Measurements from ENCODE around the gene PHF12. TPM values are rescaled to one million over a fixed set of nuclear protein-coding genes. Genes with fewer than 3 reads are reported as not detected.

PHF12 gene
- total and polyA plus RNA-seq, 2 of the 13 experiments (the other 11 are each of a cell fraction or from before 2014, with no cell fraction given) = 9.8 to 17.1 TPM

DNA sequence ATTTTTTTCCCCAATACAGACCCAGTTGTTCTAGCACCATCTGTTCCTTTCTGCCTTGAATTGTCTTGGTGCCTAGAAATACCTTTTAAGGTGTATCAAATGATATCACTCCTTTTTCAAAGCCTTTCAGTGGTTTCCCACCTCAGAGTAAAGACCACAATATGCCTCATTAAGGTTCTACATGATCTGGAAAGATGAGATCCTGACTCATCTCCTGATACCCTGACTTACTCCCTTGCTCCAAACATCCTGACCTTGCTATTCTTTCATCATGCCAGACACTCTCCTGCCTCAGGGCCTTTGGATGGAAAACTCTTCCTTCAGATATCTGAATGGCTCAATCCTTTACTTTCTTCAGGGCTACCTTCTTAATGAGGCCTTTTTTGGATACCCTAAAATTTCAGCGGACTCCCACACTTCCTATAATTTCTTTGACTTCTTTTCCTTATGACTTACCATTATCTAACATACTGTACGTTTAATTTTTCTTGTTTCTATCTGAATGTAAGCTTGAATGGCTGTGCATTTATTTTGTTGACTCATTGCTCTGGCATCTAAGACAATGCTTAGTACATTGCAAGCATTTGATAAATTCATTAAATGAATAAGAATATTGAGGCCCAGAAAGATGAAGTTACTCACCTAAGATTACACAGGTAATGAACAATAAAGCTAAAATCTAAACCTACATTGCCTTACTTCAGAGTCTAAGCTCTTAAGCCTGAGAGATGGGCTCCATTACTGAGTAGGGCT, 73.0 kb downstream of the PHF12 start:
- POLR2A ChIA-PET = interaction anchor here (0.6 to 1.4 kb wide), 2 partner anchors 23 to 146 kb away, joined by 4 to 5 read pairs; no protein-coding TSS in a partner anchor
- H3K79me2 ChIP-seq (ENCODE audit: insufficient read depth, low read length) = no peaks in the 10 kb centered on the region
- no peak for FAIRE-seq
- CTCF ChIA-PET (ENCODE audit: low intra/inter-chr PET ratio, low total read pairs) = interaction anchor here (1.2 to 2.4 kb wide), 4 partner anchors 24 to 151 kb away, joined by 3 to 20 read pairs (median 8); partner anchors contain the start of gene DHRS13
- TF ChIP-seq HNRNPL (IDR thresholded peaks at IDR 0.05; ENCODE audit: low read depth, low read length) = no peak
- no peak for TF ChIP-seq ZNF556 (CRISPR knock-in tag; IDR thresholded peaks at IDR 0.05; ENCODE audit: borderline replicate concordance)
- TF ChIP-seq ZNF24 (IDR thresholded peaks at IDR 0.05) = no peak
- no peak for TF ChIP-seq ZNF773 (CRISPR knock-in tag; IDR thresholded peaks at IDR 0.05; ENCODE audit: borderline replicate concordance)
- TF ChIP-seq ZNF569 (CRISPR knock-in tag; IDR thresholded peaks at IDR 0.05; ENCODE audit: borderline replicate concordance) = no peak
- no peak for TF ChIP-seq SMAD9 (CRISPR knock-in tag; IDR thresholded peaks at IDR 0.05)
- TF ChIP-seq NCOR1 (IDR thresholded peaks at IDR 0.05; ENCODE audit: borderline replicate concordance, low read length) = no peak
- TF ChIP-seq ZFP36L2 (CRISPR knock-in tag; IDR thresholded peaks at IDR 0.05) = no peak
- no peak for TF ChIP-seq ATF3 (CRISPR knock-in tag; IDR thresholded peaks at IDR 0.05)
- TF ChIP-seq SIX1 (CRISPR knock-in tag; IDR thresholded peaks at IDR 0.05; ENCODE audit: borderline replicate concordance) = no peak
- no peak for TF ChIP-seq POLR2A (IDR thresholded peaks at IDR 0.05; ENCODE audit: insufficient read depth in 1 of 2, low read depth in 2 of 2, low read length in 2 of 2)
- no peak for TF ChIP-seq ZNF780A (CRISPR knock-in tag; IDR thresholded peaks at IDR 0.05)
- TF ChIP-seq ZNF382 (CRISPR knock-in tag; IDR thresholded peaks at IDR 0.05; ENCODE audit: borderline replicate concordance) = no peak
- TF ChIP-seq, protein P1, sequence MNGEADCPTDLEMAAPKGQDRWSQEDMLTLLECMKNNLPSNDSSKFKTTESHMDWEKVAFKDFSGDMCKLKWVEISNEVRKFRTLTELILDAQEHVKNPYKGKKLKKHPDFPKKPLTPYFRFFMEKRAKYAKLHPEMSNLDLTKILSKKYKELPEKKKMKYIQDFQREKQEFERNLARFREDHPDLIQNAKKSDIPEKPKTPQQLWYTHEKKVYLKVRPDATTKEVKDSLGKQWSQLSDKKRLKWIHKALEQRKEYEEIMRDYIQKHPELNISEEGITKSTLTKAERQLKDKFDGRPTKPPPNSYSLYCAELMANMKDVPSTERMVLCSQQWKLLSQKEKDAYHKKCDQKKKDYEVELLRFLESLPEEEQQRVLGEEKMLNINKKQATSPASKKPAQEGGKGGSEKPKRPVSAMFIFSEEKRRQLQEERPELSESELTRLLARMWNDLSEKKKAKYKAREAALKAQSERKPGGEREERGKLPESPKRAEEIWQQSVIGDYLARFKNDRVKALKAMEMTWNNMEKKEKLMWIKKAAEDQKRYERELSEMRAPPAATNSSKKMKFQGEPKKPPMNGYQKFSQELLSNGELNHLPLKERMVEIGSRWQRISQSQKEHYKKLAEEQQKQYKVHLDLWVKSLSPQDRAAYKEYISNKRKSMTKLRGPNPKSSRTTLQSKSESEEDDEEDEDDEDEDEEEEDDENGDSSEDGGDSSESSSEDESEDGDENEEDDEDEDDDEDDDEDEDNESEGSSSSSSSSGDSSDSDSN (CRISPR knock-in tag; IDR thresholded peaks at IDR 0.05) = no peak
- no peak for TF ChIP-seq ZSCAN22 (CRISPR knock-in tag; IDR thresholded peaks at IDR 0.05)
- DNase-seq (ENCODE audit: low spot score) = no peak
- H3K36me3 ChIP-seq (replicated peaks in 1 of 2; ENCODE audit: control insufficient read depth in 1 of 2, insufficient read depth in 2 of 2, low read length in 2 of 2) = peaks cover 25 to 39% of the 10 kb centered on the region in 2 experiments
- H3K27ac ChIP-seq (ENCODE audit: extremely low read length, insufficient read depth, low read length) = no peak overlapping the region
- intact Hi-C loops (cut with micrococcal nuclease; ENCODE audit: unreplicated experiment) = no loop called here
- BruUV-seq (replicated peaks) = no TSS peak
- H2AFZ ChIP-seq (ENCODE audit: low read length) = no peak overlapping the region
- H4K20me1 ChIP-seq (ENCODE audit: insufficient read depth, low read length) = no peaks in the 10 kb centered on the region
- no peaks in the 10 kb centered on the region for H3K9me3 ChIP-seq (ENCODE audit: low read length)
- no peaks in the 10 kb centered on the region for H3K4me1 ChIP-seq (ENCODE audit: insufficient read depth, low read length)
- H3K27me3 ChIP-seq (ENCODE audit: control insufficient read depth in 1 of 2, insufficient read depth in 2 of 2, low read length in 2 of 2) = no peaks in the 10 kb centered on the region
- no peak overlapping the region for H3K9ac ChIP-seq (ENCODE audit: insufficient read depth, low read depth, low read length)
- no peak overlapping the region for H3K4me2 ChIP-seq (ENCODE audit: low read depth, low read length)
- WGBS (ENCODE audit: low lambda C conversion rate) = 95% methylated on average over 2 of the region's 2 CpGs
- in situ Hi-C loops (cut with HindIII; ENCODE audit: extremely low pct_ligation_motif_present, low pct_unique_long_range_greater_than_20kb) = loop anchor here (25.0 kb wide), 1 partner anchor 241 kb away; the partner anchor contains the start of gene BLTP2
- ATAC-seq = no peak
- no peak overlapping the region for H3K4me3 ChIP-seq (replicated peaks in 1 of 3; ENCODE audit: insufficient read depth in 1 of 3, low read depth in 2 of 3, low read length in 3 of 3)
